Cardiac fibroblast (primary cell): ENCODE measurements around the gene C2CD3.

ENCODE experiments used
- DNase-seq, 2 donors: peaks; one replicate each; pipeline versions ENCODE4 v3.0.0 to v3.0.0-alpha.2; 2010; ENCODE audit warnings: low read depth in 2 of 2
- H3K4me3 ChIP-seq, 2 donors: replicated peaks in 1 of 2; 1 replicate in 1 of 2; 2 replicates in 1 of 2; pipeline ENCODE4 v1.5.1; 2011; ENCODE audit warnings: low read depth in 2 of 2, low read length in 2 of 2, mild to moderate bottlenecking in 2 of 2, moderate library complexity in 1 of 2
- CTCF ChIP-seq: IDR thresholded peaks from one replicate; pipeline ENCODE4 v1.5.1; 2011; ENCODE audit warnings: low read depth, mild to moderate bottlenecking, low read length, inconsistent platforms

Gene C2CD3

GRCh38 chr11:74009675-74010305 is 161.0 kb downstream of the C2CD3 start:
- TF ChIP-seq CTCF: no peak
- no peak for DNase-seq
- no peak overlapping the region for H3K4me3 ChIP-seq

DNA sequence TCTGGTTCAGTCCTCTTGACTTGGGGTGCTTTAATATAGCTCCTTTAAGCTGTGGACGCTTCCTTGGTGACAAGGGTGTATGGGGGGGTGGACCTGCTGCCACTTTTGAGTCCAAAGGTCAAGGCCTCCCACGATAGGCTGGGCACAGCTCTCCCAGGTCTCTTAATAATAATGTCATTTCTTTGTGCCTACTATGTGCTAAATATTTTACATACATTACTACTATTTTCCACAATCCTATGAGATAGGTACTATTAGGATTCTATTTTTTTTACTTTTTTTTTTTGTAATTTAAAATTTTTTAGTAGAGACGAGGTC is 161.6 kb downstream of the C2CD3 start:
- TF ChIP-seq CTCF: no peak
- no peak overlapping the region for H3K4me3 ChIP-seq
- no peak for DNase-seq

- no peak for TF ChIP-seq CTCF
- DNase-seq: no peak
- no peak within 1 kb of the TSS for H3K4me3 ChIP-seq
Observed at GRCh38 chr11:74008373-74009229, 162.2 kb downstream of the C2CD3 start, which contains the start of gene UCP3. TSS of gene UCP3 (minus strand) at chr11:74009085. CDS start at chr11:74007042, 2,043 bp downstream.

GRCh38 chr11:74007691-74008372 is 163.0 kb downstream of the C2CD3 start:
- TF ChIP-seq CTCF: no peak
- H3K4me3 ChIP-seq: no peak overlapping the region
- DNase-seq: no peak

- no peak for TF ChIP-seq CTCF
- no peak for DNase-seq
- no peak overlapping the region for H3K4me3 ChIP-seq
Observed at GRCh38 chr11:74006743-74007304, 164.0 kb downstream of the C2CD3 start.

GRCh38 chr11:74005721-74006517 is 164.9 kb downstream of the C2CD3 start:
- DNase-seq: no peak
- TF ChIP-seq CTCF: no peak
- H3K4me3 ChIP-seq: no peak overlapping the region
